NCI-H1436 treated with DMSO at 0.1 percent for 48 hours (cell line): Measurements from ENCODE around the gene CITED2.
"Not testable (repeated sequence)": the region's sequence is repeated elsewhere in the genome, so short reads cannot be mapped to it uniquely, and the experiment has no call there.

Experiments
- DNase-seq: peaks from one replicate; lab custom pipeline; 2025; lab: John Stamatoyannopoulos, UW

CITED2 gene

DNA sequence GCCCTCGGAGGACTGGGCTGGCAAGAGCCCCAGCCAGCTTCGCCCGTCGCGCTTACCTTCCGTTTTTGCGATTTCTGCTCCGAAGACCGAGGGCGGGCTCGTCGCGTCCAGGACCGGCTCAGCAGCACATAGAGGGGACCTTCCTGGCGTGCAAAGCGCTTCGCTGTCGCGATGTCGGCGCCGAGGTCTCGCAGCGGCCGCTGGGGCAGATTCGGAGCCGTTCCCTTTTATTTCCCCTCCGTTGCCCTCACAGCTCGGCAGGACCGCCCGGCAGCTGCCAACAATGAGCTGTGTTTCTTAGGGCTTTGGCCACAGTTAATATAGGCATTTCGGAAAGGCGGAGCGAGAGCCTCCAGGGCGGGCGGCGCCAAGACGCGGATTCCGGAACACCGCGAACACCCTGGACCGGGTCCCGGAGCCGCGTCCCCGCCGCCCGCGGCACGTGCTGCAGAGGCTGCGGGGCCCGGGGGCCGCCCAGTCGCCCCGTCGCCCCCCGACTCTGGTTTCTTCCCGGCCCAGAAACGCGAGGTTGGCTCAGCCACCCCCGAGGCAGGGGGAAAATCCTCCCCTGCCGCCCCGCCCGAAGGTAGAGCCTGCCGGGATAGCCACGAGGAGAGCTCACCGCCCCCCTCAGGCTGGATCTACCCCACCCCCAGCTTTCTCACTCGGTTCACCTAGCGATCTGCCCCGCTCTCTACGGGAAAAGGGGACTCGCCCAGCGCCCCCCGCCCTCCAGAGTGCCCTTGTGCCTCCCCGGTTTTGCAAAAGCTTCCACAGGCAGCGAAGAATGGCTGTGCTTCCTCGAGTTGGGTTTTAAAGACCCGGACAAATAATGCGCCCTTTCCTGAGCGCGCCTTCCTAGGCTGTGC, at the start of gene CITED2:
Gene CITED2, minus strand, starts transcription at position 292 of the 869 bp plus-strand sequence. CDS start 704 bp downstream, outside the sequence.
- peak; percentile 68 for DNase-seq

GRCh38 chr6:139423037-139423703, 48.7 kb upstream of the CITED2 start:
- no peak for DNase-seq

- no peak for DNase-seq
These were observed 47.9 kb upstream of the CITED2 start for GRCh38 chr6:139422105-139423036.

- no peak for DNase-seq
These were observed 44.2 kb upstream of the CITED2 start for GRCh38 chr6:139418481-139419132.

GRCh38 chr6:139416146-139416545, 41.7 kb upstream of the CITED2 start:
- no peak for DNase-seq

- DNase-seq = no peak
These were observed 40.9 kb upstream of the CITED2 start for GRCh38 chr6:139415365-139415764.

- not testable (repeated sequence) for DNase-seq
These were observed 37.7 kb upstream of the CITED2 start for GRCh38 chr6:139412103-139412502.

GRCh38 chr6:139409026-139409425, 34.6 kb upstream of the CITED2 start:
- no peak for DNase-seq

- no peak for DNase-seq
These were observed 33.3 kb upstream of the CITED2 start for GRCh38 chr6:139407718-139408222.

DNA sequence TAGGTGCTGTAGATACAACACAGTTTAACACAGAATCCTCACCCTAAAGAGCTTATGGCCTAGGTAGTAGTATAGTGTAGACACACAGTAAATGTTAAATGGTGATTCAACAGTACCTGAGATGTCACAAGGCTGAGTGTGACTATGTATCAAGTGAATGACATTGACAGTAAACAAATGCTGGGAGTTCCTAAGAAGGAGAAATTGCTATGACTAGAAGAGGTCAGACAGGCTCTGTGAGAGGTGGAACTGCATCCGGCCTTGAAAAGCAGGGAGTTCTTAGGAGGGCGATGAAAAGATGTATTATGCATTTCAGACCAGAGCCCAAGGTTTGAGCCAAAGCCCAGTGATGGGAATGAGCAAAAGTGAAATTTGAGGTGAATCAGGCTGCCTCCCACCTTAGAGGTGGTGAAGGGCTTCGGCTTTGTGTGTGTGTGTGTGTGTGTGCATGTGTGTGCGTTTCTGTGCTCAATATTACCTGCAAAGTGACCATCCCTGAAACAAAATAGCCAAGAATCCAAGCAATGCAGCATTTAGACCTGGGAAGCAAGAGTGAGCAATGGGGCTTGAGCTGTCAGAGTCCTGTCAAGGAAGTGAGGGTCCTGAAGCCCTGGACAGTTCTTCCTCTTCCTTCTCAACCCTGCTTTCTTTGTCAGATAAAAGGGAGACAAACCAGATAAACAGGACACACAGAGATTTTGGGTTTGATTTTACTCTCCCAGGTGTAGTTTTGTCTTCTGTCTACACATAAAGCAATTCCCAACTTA, 32.3 kb upstream of the CITED2 start:
- no peak for DNase-seq

GRCh38 chr6:139402876-139403386, 28.5 kb upstream of the CITED2 start:
- no peak for DNase-seq

GRCh38 chr6:139398658-139399057, 24.2 kb upstream of the CITED2 start:
- no peak for DNase-seq

GRCh38 chr6:139395891-139396301, 21.4 kb upstream of the CITED2 start:
- DNase-seq = no peak

DNA sequence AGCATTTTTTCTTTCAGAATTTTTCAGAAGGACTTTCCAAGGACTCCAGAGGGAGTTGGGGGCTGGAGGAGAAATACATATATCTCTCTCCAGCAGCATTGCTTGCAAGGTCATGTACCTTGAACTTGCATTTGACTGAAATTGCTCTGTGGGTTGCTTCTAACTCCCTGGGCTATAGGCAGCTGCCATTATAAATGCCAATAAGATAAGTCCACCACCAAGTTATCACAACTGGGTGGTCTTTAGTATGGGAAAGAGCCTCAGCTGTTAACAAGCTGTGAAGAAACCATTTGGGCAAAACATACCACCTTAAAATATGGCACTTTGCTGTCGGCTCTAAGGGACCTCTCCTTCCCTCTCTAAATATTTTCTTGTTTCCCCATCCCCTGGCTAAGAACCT, 20.9 kb upstream of the CITED2 start:
- DNase-seq = no peak

DNA sequence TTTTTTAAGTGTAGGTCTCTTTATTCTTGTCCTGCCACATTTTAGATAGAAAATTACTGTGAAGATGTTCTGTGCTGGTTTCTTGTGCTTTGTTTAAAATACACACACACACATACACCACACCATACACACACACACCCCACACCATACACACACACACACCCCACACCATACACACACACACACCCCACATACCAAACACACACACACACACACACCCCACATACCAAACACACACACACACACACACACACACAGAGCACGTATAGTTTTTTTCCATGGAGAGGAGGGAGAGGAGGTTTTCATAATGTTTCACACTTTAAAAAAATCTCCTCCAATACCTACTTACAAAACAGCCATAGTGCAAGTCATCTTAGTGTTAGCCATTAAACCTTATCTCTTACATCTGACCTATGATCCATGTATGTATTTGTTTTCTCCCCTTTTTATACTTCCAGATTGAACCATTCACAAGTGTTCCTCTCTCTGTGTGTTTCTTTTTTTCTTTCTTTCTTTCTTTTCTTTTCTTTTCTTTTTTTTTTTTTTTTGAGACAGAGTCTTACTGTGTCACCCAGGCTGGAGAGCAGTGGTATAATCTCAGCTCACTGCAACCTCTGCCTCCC, 19.7 kb upstream of the CITED2 start:
- no peak for DNase-seq

- DNase-seq = no peak
These were observed 18.3 kb upstream of the CITED2 start for GRCh38 chr6:139392794-139393193.

- DNase-seq = no peak
These were observed 17.3 kb upstream of the CITED2 start for GRCh38 chr6:139391709-139392108.

DNA sequence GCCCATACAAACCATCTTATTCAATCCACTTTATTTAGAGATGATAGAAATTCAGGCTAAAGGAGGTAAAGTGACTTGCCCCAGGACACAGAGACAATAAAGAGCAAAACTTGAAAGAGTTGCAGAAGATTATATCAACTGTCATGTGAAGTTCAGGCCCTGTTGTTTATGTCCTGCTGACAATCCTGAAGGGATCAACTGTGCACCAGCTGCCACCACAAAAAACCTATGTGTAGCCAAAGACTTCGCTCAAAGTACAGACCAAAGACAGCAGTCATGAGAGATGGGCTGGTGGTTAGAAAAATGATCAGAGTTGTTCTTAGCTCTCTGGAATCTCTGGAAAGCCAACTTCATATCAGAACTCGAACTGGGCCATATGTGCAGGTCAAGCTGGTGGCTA, 16.0 kb upstream of the CITED2 start:
- no peak for DNase-seq

- no peak for DNase-seq
These were observed 13.9 kb upstream of the CITED2 start for GRCh38 chr6:139388384-139388783.

DNA sequence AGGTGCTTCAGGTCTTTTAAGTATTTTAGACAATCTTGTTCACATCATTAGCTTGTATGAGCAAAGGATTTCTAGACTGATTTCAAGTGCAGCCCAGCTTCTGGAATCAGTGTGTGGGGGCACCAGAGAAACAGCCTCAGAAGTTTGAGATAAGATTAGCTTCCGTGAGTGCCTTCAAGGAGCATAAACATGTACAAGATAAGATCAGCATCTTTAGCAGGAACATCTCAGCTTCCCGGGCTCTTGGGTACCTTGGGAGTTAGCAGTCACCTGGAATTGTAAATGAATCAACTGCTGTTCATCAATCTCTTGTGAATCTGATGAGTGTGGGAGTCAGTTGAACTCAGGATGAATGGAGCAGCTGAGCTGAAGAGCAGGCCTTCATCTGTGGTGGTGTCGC, 12.0 kb upstream of the CITED2 start:
- DNase-seq = no peak
